ENCODE results near the gene APOL5.
"Not testable (repeated sequence)": the region's sequence is repeated elsewhere in the genome, so short reads cannot be mapped to it uniquely, and the experiment has no call there.

Gene APOL5

GRCh38 chr22:35688913-35689675, 28.6 kb upstream of the APOL5 start:
- no peak for TF ChIP-seq CTCF (IDR thresholded peaks at IDR 0.05; ENCODE audit: extremely low read depth, insufficient read depth, missing control alignments)
- in situ Hi-C loops (cut with MboI; ENCODE audit: low pct_unique_long_range_greater_than_20kb, low sequenced_read_pairs, unreplicated experiment) = no loop called here
- DNase-seq (ENCODE audit: low spot score) = no peak

GRCh38 chr22:35690001-35690400, 27.7 kb upstream of the APOL5 start:
- no peak for TF ChIP-seq CTCF (IDR thresholded peaks at IDR 0.05; ENCODE audit: extremely low read depth, insufficient read depth, missing control alignments)
- DNase-seq (ENCODE audit: low spot score) = no peak
- in situ Hi-C loops (cut with MboI; ENCODE audit: low pct_unique_long_range_greater_than_20kb, low sequenced_read_pairs, unreplicated experiment) = no loop called here

- no peak for TF ChIP-seq CTCF (IDR thresholded peaks at IDR 0.05; ENCODE audit: extremely low read depth, insufficient read depth, missing control alignments)
- in situ Hi-C loops (cut with MboI; ENCODE audit: low pct_unique_long_range_greater_than_20kb, low sequenced_read_pairs, unreplicated experiment) = no loop called here
- no peak for DNase-seq (ENCODE audit: low spot score)
Measured at GRCh38 chr22:35695202-35695601, 22.5 kb upstream of the APOL5 start.

- TF ChIP-seq CTCF (IDR thresholded peaks at IDR 0.05; ENCODE audit: extremely low read depth, insufficient read depth, missing control alignments) = no peak
Measured at GRCh38 chr22:35697142-35697541, 20.5 kb upstream of the APOL5 start.

GRCh38 chr22:35699852-35700251, 17.8 kb upstream of the APOL5 start:
- in situ Hi-C loops (cut with MboI; ENCODE audit: low pct_unique_long_range_greater_than_20kb, low sequenced_read_pairs, unreplicated experiment); DNase-seq (ENCODE audit: low spot score): not testable (repeated sequence)

More at GRCh38 chr22:35697142-35697541, 20.5 kb upstream of the APOL5 start:
- in situ Hi-C loops (cut with MboI; ENCODE audit: low pct_unique_long_range_greater_than_20kb, low sequenced_read_pairs, unreplicated experiment) = no loop called here
- DNase-seq (ENCODE audit: low spot score) = no peak

GRCh38 chr22:35703861-35704584, 13.6 kb upstream of the APOL5 start:
- in situ Hi-C loops (cut with MboI; ENCODE audit: low pct_unique_long_range_greater_than_20kb, low sequenced_read_pairs, unreplicated experiment) = no loop called here
- no peak for TF ChIP-seq CTCF (IDR thresholded peaks at IDR 0.05; ENCODE audit: extremely low read depth, insufficient read depth, missing control alignments)
- DNase-seq (ENCODE audit: low spot score) = no peak

GRCh38 chr22:35705141-35705540, 12.5 kb upstream of the APOL5 start:
- DNase-seq (ENCODE audit: low spot score) = no peak
- in situ Hi-C loops (cut with MboI; ENCODE audit: low pct_unique_long_range_greater_than_20kb, low sequenced_read_pairs, unreplicated experiment) = no loop called here
- TF ChIP-seq CTCF (IDR thresholded peaks at IDR 0.05; ENCODE audit: extremely low read depth, insufficient read depth, missing control alignments) = no peak
